Limb (tissue), 2 donors: ENCODE results near the gene MAP2K2.

Experiments
- DNase-seq, 2 donors: peaks; one replicate each; pipeline ENCODE4 v3.0.0-alpha.2; 2016; ENCODE audit errors: extremely low spot score in 2 of 2

MAP2K2 gene

GRCh38 chr19:4043966-4044715, 79.8 kb downstream of the MAP2K2 start:
- no peak for DNase-seq

GRCh38 chr19:4043401-4043800, 80.5 kb downstream of the MAP2K2 start:
- DNase-seq: no peak

GRCh38 chr19:4042731-4043082, 81.2 kb downstream of the MAP2K2 start:
- DNase-seq: no peak

GRCh38 chr19:4042064-4042730, 81.7 kb downstream of the MAP2K2 start:
- DNase-seq: no peak
